GM12874 (cell line): ENCODE measurements around the gene RPS6KA6.

Experiments
- CTCF ChIP-seq: IDR thresholded peaks from 2 replicates; pipeline ENCODE4 v1.5.1; 2011; ENCODE audit warnings: low read depth, mild to moderate bottlenecking, control low read depth, low read length, moderate library complexity; ENCODE audit not compliant: insufficient read depth

Gene RPS6KA6

GRCh38 chrX:84168095-84168494 lies 19.9 kb downstream of the RPS6KA6 start:
- no peak for TF ChIP-seq CTCF

DNA sequence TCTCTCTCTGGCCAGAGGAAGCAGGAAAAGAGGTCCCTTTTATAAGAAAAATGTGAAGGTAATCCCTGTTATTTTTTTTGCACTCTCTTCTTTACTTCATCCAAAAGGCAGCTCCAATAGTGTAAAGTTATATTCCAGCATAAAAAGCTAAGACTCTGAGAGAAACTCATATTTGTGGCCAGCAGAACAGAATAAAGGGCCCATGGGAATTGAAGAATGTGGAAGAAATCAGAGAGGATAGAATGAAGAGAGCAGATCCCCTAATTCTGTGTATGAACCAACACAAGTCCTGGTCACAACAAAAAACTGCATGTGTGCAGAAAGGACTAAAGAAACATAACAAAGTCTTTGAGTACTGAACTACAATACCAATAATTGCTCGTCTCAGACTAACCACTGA lies 22.3 kb downstream of the RPS6KA6 start:
- no peak for TF ChIP-seq CTCF

DNA sequence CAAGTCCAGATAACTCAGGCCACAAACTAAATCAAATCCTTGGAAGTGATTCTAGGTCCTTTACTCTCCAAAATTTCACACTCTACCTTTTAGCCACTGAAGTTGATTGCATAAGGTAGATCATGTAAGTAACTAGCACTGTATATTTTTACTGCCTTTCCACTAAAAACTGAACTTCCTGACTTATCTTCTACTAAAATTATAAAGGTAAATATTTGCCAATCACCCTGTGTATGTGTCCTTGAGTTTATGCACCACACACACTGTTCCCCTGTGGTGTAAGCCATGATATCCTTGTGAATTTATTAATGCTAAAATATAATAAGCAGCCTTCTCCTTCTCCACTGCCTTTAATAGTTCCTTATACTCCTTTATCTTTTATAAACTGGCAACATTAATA lies 25.6 kb downstream of the RPS6KA6 start:
- no peak for TF ChIP-seq CTCF

DNA sequence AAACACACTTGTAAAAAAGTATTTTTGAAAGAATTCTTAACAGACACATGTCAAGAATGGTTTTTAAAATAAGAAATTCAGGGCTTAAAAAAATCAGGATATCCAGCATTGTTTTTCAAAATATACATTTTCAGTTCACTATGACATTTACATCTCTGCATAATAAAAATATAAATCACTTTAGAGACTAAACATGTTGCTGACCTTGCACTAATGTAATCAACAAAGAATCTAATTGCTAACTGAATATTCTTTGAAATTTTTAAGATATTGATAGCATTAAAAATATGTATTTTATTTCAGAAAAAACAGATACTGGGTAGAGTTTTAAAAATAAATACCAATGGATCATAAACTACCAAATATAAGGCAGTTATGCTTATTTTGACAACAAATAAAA lies 26.4 kb downstream of the RPS6KA6 start:
- no peak for TF ChIP-seq CTCF

DNA sequence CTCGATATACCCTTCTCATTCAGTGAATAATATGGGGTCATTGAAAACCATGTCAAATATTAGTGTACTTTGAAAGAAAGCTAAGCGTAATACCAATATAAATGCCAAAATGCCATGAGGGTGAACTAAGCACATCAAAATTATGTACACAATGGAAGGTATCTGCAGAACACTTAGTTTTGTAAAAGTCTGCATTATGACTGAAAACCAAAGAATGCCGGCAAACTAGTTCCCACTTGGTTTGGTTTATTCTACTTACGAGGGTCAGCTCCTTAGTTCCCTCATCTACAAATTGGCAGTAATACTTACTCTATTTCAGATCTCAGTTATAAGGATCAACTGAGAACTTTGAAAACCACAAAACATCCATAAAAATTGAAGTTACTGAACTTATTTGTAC lies 27.3 kb downstream of the RPS6KA6 start:
- TF ChIP-seq CTCF, result no peak

GRCh38 chrX:84156821-84157220 lies 31.2 kb downstream of the RPS6KA6 start:
- TF ChIP-seq CTCF, result no peak

DNA sequence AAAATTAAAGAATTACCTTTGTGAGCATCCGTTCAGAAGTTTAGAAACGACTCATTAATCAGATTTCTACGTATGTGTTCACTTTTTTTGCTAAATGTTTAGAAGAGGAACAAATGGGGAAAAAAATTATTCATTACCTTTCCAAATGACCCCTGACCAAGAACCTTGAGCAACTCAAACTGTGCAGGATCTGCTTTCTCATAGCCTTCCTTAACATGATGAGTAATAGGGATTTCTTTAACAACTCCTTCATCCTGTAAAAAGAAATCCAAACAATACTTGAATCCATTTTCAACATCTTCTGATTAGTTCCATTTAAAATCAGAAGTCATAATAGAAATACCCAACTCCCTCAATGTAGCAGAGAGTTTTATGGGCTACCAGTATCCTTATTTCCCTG lies 32.1 kb downstream of the RPS6KA6 start:
- TF ChIP-seq CTCF, result no peak

DNA sequence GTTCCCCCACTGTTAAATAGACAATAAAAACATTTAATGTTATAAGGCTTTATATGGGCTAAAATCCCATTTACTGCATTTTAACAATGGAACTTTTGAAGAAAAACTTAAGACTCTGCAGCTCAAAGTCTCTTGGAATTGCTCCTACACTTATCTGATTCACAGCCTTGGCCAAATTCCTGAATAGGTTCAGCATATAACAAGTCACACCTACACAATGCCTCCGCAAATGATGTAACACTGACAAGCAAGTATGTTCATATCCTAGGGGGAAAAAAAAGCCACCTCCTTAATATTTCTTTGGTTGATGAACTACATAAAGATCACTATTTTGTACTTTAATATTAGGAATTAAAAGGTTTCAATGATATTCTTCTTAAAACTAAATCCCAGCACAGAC lies 34.5 kb downstream of the RPS6KA6 start:
- no peak for TF ChIP-seq CTCF
